PC-3 (cell line): ENCODE results near the gene PTPN3.

Source experiments
- CTCF ChIP-seq: fragments of 300-600 bp; sonication (generic); conservative IDR thresholded peaks from 2 replicates; pipeline ENCODE4 v1.5.1; 2017; ENCODE audit warnings: antibody characterized with exemption, low read depth, mild to moderate bottlenecking, low read length
- EZH2 ChIP-seq: fragments of 300-600 bp; sonication (generic); IDR thresholded peaks from one replicate; pipeline ENCODE4 v1.6.1; 2017; ENCODE audit warnings: antibody characterized with exemption, mild to moderate bottlenecking, low read length; ENCODE audit not compliant: unreplicated experiment
- EZH2phosphoT487 ChIP-seq: fragments of 300-600 bp; sonication (generic); IDR thresholded peaks from 2 replicates; pipeline ENCODE4 v1.6.1; 2018; ENCODE audit warnings: mild to moderate bottlenecking, antibody characterized with exemption, low read length, borderline replicate concordance

- no peak for TF ChIP-seq CTCF
- no peak for TF ChIP-seq EZH2phosphoT487
- TF ChIP-seq EZH2 = no peak
Measured at GRCh38 chr9:109509611-109510010, 11.5 kb upstream of the PTPN3 start.
